NCI-H226 (cell line): Measurements from ENCODE around the gene SPRYD3.
"Not testable (repeated sequence)": the region's sequence is repeated elsewhere in the genome, so short reads cannot be mapped to it uniquely, and the experiment has no call there.

Experiments used
- DNase-seq: peaks from one replicate; pipeline ENCODE4 v3.0.0-alpha.2; 2015

SPRYD3 gene

DNA sequence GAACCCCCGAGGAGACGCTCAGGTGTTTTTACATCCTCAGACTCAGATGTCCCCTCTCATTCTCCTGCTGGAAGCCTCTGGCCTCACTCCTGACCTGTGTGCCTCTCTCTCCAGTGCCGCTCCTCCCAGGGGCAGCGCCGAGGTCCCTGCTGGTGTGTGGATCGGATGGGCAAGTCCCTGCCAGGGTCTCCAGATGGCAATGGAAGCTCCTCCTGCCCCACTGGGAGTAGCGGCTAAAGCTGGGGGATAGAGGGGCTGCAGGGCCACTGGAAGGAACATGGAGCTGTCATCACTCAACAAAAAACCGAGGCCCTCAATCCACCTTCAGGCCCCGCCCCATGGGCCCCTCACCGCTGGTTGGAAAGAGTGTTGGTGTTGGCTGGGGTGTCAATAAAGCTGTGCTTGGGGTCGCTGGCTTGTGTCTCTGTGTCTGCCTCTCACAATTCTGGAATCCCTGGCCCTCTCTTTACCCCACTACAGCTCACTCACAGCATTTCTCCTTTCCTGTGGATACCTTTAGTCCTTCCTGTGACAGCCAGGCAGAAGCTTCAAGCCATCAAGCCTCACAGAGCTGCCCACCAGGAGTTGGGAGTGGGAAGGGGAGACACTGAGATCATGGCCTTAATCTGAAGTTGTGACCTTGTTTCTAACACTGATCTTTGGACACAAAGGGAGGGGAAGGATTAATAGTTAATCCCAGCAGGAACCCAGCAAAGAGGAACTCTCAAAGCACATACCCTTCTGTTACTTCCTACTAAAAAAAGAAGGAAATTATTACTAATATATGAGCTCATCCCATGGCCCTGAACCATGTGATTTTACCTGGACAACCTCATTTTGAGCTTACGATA lies 23.0 kb upstream of the SPRYD3 start:
- DNase-seq, result no peak

DNA sequence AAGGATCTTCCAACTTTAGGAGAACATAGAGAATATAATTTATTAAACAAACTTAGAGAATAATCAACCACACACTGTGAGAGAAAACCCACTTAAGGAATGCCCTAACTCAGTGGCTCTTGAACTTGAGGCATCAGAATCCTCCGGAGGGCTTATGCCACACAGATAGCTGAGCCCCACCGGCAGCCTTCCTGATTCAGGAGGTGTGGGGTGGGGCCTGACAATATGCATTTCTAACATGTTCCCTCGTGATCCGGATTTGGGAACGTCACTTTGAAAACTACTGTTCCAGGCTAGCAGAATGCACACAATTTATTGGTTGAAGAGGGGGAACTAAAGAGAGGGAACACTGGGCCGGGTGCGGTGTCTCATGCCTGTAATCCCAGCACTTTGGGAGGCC lies 22.1 kb upstream of the SPRYD3 start:
- DNase-seq, result no peak

DNA sequence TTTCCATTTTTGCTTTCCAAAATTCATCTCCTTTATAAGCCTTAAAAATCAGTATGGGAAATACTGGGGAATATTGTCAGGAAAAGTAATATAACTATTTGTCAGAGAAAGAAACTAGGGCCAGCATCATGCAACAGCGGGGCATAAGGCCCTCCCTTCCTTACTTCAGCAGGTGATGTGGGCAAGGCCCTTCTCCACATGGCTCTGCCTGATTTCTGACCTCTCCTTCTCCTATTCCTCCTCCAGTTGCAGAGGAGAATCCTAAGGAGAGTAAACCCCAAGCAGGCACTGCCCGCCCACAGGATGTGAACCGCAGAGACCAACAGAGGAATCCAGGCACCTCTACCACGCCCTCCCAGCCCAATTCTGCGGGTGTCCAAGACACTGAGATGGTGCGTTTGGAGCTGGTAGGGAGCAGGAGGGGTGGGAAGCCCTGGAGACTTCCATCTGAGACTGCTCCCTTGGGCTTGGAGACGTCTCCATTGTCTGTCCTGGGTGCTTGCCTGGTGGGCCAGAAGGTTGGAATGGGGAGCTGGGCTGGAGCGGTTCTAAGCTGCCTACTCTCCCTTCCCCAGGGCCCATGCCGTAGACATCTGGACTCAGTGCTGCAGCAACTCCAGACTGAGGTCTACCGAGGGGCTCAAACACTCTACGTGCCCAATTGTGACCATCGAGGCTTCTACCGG lies 21.4 kb upstream of the SPRYD3 start:
- DNase-seq, result peak; percentile 43

DNA sequence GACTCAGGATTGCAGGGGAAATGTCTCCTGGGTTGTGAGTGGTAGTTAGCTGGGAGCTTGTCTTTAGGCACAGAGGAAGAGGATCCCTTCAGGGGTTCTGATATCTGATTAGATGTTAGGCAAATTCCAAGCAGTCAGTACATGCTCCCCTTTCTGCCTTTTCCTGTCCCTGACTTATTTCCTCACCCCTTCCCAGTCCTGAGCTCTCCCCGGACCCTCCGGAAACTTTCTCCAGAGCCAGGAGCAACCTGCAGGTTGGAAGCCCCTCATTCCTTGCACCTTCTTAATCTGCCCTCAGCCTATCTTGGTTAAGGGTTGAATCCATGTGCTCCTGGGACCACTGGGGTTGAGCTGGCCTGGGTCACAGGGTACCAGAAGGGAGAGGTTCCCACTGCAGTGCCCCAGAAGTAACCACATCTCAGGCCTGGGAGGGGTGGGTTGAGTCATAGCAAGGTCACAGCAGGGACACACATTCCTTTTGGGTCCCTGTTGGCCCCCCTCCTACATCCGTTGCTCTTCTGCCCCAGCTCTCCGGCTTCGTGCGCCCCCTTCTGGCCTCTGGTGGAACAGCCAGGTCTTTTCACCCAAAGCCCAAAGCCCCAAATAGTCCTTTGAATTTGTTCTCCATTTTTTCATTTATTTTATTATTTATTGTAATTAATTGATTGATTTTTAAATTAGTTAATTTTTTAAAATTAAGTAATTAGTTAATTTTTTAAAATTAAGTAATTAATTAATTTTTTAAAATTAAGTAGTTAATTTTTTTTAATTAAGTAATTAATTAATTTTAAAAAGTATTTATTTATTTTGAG lies 20.1 kb upstream of the SPRYD3 start:
- DNase-seq, result peak; percentile 96

DNA sequence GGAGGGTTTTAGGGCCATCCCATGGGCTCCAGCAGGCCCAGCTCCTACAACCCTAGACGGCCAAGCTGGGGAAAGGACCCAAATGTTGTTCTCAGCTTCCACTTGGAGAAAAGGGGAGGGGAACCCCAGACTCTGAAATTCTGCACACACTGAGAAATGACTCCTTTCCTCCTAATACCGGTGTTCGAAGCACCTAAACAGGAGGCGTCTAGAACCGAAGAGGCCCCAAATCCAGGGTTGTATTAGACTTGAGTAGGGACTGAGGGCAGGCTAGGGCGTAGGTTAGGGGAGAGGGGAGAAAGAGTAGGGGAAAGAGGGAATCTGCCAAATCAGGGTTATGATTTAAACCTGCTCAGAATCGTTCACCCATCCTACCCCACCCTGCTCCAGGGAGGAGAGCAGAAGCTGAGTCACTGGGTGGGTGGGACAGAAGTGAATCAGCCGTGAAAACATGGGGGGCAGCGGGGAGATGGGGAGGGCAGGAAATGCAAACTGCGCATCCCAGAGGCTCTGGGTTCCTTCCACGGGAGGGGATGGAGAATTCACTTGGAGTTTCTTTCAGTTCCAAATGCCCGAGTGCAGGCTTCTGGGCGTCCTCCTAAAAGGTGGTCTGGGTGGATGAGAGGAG lies 19.3 kb upstream of the SPRYD3 start:
- DNase-seq, result peak; percentile 92

DNA sequence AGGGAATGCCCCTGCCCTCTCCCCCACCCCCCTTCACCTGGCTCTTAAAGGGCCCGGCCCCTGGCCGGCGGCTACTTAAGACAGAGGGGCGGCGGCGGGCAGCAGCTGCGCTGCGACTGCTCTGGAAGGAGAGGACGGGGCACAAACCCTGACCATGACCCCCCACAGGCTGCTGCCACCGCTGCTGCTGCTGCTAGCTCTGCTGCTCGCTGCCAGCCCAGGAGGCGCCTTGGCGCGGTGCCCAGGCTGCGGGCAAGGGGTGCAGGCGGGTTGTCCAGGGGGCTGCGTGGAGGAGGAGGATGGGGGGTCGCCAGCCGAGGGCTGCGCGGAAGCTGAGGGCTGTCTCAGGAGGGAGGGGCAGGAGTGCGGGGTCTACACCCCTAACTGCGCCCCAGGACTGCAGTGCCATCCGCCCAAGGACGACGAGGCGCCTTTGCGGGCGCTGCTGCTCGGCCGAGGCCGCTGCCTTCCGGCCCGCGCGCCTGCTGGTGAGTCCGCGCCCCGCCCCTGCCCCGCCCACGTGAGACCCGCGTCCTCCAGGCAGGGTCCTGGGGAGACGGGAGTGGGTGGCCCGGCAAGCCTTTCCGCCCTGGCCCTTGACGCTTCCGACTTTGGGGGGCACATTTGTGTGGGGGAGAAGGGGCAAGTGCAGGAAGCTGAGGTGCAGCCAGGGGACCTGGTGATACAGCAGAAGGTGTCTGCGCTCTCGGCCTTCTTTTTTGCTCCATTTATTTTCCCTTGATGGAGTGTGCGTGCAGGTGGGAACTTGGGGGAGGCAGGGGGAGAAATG lies 18.6 kb upstream of the SPRYD3 start, which contains the start of gene IGFBP6:
Gene IGFBP6, plus strand, starts transcription at position 104 of the 790 bp plus-strand sequence. Its CDS starts 51 bp downstream, at position 155.
- peak; percentile 74 for DNase-seq

DNA sequence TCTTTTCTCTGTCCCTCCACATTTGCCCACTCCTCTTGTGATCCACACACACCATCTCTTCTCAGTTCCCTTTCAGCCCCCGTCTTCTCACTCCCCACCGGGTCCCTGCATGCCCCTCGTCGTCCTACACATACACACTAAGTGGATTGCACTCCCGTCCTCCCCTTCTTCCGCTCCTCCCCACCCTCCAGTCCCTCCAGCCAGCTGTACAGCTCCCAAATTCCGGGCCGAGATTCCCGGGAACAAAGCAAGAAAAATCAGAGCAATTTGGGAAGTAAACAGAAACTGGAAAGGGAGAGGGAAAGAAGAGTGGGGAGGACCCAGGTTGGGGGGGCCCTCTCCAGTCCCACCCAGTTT lies 18.0 kb upstream of the SPRYD3 start:
- DNase-seq, result no peak

DNA sequence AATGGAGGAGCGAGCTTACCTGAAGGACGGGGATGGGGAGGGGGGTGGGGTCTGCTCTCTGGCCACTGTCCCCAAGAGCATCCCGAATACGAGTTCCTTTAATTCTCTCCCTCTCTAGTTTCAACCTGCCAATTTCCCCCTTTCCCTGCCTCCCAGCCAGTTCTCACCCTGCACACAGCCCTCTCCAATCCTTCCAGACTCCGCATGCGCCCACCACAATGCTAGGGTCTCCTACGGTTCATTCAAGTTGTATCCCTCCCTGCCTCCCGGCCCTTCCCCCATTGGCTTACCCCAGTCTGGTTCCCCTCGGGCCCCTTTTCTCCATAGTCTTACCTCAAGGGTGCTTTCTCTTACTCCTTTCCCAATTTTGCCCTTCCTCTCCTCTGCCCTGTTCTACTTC lies 17.6 kb upstream of the SPRYD3 start:
- no peak for DNase-seq

DNA sequence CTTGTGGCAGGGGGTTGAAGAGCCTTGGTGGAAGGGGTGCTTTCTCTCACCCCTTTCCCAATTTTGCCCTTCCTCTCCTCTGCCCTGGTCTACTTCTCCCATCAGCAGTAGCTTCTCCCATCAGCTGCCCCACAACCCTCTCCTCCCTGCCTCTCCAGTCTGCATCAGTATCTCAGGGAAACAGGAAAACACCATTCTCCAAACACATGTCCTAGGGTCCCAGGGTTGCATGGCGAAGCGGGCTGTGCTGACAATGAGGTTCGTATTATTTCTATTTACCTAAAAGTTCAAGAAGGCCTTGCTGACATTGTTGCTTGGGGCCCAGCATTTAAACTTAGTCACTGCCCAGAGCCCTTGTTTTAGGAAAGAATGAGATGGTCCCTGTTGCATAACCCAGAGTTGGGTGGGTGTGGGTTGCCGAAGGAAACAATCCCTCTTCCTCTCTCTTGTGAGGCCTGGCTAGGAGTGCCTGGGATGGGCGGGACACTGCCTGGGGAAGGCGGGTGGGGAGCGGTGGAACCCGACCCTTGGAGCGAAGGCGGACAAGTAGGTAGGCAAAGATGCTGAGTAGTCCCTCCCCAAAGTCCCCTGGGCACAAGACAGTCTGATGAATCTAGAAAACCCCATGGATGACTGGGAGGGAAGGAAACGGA lies 17.0 kb upstream of the SPRYD3 start:
- DNase-seq, result peak; percentile 55

DNA sequence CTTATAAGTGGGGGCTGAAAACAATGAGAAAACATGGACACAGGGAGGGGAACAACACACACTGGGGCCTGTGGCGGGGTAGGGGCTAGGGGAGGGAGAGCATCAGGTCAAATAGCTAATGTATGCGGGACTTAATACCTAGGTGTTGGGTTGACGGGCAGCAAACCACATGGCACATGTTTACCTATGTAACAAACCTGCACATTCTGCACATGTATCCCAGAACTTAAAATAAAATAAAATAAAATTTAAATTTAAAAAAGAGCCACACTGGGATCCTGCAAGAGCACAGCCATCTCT lies 16.4 kb upstream of the SPRYD3 start:
- not testable (repeated sequence) for DNase-seq

DNA sequence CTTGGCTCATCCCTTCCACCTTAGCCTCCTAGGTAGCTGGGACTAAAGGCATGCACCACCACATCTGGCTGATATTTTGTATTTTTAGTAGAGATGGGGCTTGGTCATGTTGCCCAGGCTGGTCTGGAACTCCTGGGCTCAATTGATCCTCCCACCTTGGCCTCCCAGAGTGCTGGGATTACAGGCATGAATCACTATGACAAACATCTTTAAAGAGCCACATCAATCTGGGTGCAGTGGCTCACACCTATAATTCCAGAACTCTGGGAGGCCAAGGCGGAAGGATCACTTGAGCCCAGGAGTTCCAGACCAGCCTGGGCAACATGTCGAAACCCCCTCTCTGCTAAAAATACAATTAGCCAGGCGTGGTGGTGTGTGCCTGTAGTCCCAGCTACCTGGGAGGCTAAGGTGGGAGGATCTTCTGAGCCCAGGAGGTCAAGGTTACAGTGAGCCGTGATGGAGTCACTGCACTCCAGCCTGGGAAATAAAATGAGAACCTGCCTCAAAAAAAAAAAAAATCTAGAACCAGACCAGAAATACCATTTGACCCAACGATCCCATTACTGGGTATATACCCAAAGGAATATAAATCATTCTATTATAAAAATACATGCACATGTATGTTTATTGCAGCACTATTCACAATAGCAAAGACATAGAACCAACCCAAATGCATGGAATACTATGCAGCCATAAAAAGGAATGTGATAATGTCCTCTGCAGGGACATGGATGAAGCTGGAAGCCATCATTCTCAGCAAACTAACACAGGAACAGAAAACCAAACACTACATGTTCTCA lies 15.8 kb upstream of the SPRYD3 start:
- peak; percentile 58 for DNase-seq

DNA sequence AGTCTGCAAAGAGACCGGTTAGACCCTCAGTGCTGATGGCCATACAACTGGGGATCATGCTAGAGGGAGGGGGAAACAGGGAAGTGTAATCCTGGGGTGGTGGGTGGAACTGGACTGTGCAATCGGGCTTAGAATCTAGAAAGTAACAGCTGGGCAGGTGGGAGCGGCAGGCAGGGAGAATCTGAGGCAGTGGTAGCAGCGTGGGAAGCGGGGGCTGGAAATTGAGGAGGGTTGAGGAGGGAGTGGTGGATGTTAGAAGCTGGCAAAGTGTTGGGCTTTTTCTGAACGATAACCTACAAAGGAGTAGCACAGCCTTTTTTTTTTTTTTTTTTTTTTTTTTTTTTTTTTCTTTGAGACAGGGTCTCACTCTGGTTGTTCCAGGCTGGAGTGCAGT lies 15.2 kb upstream of the SPRYD3 start:
- no peak for DNase-seq

DNA sequence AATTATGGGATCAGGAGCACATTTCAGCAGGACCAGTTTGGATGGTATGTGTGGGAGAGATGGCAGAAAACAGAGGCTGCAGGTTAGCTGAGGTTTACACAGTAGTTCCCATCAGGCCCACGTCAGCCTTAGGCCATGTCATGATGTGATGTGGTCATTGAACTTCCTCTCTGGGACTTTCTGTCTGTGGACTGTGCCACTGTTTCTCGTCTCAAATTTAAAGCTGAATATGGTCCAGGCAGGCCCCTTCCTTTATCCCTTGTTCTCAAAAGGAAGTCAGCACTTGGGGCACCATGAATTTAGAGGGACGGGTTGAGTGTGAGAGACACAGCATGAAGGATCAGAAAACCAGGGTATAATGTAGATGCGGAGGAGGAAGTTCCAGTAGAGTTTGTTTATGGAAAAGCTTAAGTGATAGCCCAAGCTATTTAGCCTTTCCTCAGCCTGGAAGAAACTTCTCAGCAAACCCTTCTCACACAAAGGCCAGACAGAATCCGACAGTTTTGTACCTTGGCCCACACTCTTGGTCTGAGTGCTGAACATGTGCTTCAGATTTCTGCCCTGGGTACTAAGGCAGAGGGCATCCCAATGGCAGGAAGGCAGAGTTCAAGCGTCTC lies 14.7 kb upstream of the SPRYD3 start:
- no peak for DNase-seq

DNA sequence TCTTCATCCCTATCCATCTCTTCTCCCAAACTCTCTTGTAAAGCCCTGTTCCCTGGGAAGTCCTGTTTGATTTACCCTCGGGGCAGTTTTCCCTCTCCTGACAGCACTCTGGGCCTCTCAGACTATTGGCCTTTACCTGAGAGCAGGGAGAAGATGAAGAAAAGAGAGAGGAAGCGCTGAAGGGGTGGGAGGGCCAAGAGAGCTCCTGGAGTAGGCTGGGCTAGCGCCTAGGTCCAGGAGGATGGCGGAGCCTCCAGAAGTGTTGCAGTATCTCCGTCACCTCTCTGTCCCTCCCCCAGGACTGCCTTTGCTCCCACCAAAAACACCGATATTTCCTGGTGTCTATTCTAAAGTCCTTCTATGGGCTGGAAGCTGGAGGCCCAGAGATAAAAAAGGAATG lies 12.6 kb upstream of the SPRYD3 start:
- no peak for DNase-seq

DNA sequence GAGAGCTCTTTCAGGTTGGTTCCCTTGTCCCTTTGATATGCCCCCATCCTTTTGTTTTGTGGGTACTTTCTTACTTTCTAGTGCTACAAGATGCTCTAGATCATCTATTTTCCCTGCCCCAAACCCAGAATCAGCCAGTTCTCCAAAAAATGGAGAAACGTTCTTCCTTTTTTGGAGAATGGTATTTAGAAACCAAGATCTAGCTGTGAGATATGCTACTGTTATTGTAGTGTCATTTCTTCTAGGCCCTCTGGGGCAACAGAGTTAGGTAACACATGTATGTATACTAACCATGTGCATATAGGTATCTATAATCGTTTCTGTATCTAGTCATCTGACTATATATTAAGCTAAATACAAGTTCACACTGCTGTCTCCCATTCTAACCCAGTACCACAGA lies 11.4 kb upstream of the SPRYD3 start:
- DNase-seq, result no peak

DNA sequence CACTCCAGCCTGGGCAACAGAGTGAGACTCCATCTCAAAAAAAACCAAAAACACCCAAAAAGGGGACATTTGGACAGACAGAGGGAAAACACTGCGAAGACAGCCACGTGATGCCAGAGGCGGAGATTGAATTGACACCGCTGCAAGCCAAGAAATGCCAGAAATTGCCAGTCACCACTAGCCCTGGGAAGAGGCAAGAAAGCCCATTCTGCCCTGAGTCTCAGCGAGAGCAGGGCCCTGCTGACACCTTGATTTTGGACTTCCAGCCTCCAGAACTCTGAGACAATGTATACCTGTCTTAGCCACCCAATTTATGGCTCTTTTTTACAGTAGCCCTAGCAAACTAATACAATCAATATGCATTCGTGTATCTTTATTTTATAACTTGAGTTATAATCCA lies 10.9 kb upstream of the SPRYD3 start:
- no peak for DNase-seq

DNA sequence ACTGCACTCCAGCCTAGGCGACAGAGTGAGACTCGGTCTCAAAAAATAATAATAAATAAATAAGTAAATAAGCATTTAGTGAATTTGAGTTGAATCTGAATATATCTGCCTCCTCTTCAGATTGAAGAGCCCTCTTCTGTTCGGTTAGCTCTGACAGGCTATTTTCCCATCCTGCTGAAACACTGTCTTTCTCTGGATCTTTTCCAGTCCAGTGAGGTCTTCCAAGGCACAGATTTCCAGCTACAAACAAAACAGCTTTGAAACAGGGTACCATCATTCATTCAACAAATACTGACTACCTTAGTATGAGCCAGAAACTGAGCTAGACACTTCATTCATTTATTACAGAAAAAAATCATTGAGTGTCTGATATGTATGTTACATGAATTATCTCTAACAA lies 7.2 kb upstream of the SPRYD3 start:
- no peak for DNase-seq

DNA sequence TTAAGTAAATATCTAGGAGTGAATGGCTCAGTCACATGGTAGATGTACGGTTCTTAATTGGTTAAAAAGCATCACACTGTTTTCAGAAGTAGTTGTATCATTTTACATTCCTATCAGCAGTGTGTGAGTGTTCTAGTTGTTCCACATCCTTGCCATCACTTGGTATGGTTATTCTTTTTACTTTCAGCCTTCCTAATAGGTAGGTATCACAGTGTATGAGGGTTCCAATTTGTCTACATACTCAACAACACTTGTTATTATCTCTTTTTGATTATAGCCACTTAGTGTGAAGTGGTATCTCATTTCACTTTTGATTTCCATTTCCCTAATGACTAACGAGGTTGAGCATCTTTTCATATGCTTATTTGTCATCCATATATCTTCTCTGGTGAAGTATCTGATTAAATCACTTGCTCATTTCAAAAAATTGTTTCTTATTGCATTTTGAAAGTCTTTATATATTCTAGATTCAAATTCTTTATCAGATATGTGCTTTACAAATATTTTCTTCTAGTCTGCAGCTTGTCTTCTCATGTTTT lies 3.5 kb upstream of the SPRYD3 start:
- DNase-seq, result no peak

DNA sequence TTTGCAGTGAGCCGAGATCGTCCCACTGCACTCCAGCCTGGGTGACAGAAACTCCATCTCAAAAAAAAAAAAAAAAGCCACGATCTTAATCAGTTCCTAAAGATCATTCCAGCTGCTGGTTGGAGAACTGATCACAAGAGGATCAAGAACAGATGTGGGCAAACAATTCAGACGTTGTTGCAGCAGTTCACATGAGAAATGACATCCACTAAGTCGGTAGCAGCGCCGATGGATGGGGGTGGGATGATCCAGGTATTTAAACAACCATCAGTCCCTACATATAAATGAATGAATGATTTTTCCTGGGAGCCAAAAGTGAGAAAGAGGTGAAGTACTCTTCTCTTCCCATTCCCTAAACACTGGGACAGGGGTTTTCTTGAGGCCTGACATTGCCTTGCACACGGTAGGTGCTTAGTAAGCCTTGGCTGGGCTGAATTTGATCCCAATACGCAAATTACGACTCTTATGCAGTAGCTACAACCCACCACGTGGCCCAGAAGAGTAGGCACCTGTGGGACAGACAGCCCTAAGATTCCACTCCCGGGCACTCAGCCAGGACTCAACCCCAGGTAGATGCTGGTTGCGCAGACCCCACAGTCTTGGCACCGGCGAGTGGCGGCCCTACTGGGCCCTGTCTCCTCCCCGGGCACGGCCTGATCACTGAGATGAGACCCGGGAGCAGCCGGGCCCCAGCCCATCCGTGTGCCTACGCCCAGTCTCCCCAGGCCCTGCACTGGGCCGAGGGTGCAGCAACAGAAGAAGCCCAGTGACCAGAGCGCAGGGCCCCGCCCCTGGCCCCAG lies 565 bp downstream of the SPRYD3 start:
- DNase-seq, result no peak
